SK-N-MC (cell line): ENCODE data around the gene NTSR1.

ENCODE experiments used
- EZH2 ChIP-seq: fragments of 200-600 bp; sonication (generic); IDR thresholded peaks from one replicate; pipeline ENCODE4 v1.6.1; 2017; ENCODE audit warnings: antibody characterized with exemption
- POLR2AphosphoS5 ChIP-seq: IDR thresholded peaks from 2 replicates; pipeline ENCODE4 v1.6.1; 2012; ENCODE audit warnings: mild to moderate bottlenecking, low read depth, low read length, borderline replicate concordance

GRCh38 chr20:62751551-62752150, 43.0 kb downstream of the NTSR1 start:
- TF ChIP-seq POLR2AphosphoS5 (no peak), EZH2 (no peak)
